ENCODE results near the gene UTP14C. TPM values are rescaled to one million over a fixed set of nuclear protein-coding genes. Genes with fewer than 3 reads are reported as not detected.

UTP14C gene
- total RNA-seq, 1 experiment from 2014 or later, result 14.6 TPM

DNA sequence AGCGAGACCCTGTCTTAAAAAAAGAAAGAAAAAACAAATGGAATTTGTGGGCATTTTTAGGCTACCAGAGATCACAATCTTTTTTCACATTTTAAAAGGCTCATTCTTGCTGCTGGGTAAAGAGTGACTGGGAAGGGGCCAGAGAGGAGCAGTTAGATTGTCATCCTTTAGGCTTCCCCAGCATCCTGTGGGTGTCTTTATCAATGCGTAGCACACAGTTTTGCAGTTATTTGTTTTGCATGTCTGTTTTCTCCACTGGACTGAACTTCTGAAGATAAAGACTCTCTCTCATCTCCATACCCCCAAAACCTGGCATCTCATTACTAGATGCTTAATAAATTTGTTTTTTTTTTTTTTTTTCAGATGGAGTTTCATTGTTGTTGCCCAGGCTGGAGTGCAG lies 2.1 kb upstream of the UTP14C start:
- DNase-seq (ENCODE audit: unreplicated experiment), result no peak
- no TSS peak for BruUV-seq (replicated peaks)
- Mint-ChIP-seq H3K27me3 (ENCODE audit: insufficient read depth, unreplicated experiment) (no peaks in the 10 kb centered on the region), H3K4me1 (ENCODE audit: insufficient read depth, unreplicated experiment) (peaks cover 23% of the 10 kb centered on the region), H3K4me3 (ENCODE audit: unreplicated experiment) (no peak overlapping the region), H3K9me3 (ENCODE audit: unreplicated experiment) (peaks cover 6% of the 10 kb centered on the region), H3K36me3 (ENCODE audit: insufficient read depth, unreplicated experiment) (peaks cover 72% of the 10 kb centered on the region), H3K27ac (ENCODE audit: low read depth, unreplicated experiment) (no peak overlapping the region)
- ChIA-PET POLR2A (interaction anchor here (0.8 kb wide), 1 partner anchor 10 kb away, joined by 3 read pairs; the partner anchor contains the start of gene ALG11), CTCF (no interaction called here)
- TF ChIP-seq, protein P1, sequence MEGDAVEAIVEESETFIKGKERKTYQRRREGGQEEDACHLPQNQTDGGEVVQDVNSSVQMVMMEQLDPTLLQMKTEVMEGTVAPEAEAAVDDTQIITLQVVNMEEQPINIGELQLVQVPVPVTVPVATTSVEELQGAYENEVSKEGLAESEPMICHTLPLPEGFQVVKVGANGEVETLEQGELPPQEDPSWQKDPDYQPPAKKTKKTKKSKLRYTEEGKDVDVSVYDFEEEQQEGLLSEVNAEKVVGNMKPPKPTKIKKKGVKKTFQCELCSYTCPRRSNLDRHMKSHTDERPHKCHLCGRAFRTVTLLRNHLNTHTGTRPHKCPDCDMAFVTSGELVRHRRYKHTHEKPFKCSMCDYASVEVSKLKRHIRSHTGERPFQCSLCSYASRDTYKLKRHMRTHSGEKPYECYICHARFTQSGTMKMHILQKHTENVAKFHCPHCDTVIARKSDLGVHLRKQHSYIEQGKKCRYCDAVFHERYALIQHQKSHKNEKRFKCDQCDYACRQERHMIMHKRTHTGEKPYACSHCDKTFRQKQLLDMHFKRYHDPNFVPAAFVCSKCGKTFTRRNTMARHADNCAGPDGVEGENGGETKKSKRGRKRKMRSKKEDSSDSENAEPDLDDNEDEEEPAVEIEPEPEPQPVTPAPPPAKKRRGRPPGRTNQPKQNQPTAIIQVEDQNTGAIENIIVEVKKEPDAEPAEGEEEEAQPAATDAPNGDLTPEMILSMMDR (IDR thresholded peaks at IDR 0.05; ENCODE audit: unreplicated experiment), result no peak
- intact Hi-C loops (cut with micrococcal nuclease), result no loop called here

DNA sequence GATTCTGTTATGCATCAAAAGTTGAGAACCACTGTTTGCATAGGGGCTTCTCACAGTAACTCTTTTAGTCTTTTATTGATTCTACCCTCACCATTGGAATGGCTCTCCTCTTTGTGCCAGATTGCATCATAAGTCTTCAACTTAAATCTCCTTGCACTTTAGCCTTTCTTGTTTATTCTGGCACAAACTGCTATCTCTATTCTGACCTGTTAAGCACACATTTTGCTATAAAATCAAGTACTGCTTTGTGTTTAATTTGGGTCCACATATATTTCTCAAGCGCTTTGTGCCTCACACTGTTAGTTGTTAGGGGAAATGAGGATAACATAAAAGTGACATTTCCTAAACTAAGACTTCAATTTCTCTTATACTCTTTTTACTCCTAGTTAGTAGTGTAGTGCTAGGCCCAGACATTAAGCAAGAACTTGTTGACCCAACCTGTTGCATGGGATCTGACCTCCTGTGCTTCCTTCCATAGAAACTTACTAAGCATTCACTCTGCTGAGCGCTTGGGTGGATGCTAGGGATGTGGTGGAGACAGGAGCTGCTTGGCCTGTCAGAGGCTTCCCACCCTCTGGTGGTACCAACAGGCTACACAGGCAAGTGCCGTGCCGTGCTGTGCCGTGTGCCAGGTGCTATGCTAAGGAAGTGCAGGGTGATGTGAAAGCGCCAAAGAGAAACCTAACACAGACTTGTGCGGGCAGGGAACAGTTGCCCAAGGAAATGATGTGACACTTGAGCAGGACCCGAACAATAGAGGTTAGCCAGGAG lies 1.2 kb downstream of the UTP14C start:
- CTCF ChIA-PET, result no interaction called here
- peaks cover 32% of the 10 kb centered on the region for H3K4me1 Mint-ChIP-seq (ENCODE audit: insufficient read depth, unreplicated experiment)
- intact Hi-C loops (cut with micrococcal nuclease), result no loop called here
- H3K4me3 Mint-ChIP-seq (ENCODE audit: unreplicated experiment), result no peak overlapping the region
- BruUV-seq (replicated peaks), result no TSS peak
- peaks cover 13% of the 10 kb centered on the region for H3K9me3 Mint-ChIP-seq (ENCODE audit: unreplicated experiment)
- H3K27me3 Mint-ChIP-seq (ENCODE audit: insufficient read depth, unreplicated experiment), result no peaks in the 10 kb centered on the region
- peaks cover 61% of the 10 kb centered on the region for H3K36me3 Mint-ChIP-seq (ENCODE audit: insufficient read depth, unreplicated experiment)
- POLR2A ChIA-PET, result interaction anchor here (2.9 kb wide), 1 partner anchor 13 kb away, joined by 12 read pairs; the partner anchor contains the start of gene ALG11
- no peak overlapping the region for H3K27ac Mint-ChIP-seq (ENCODE audit: low read depth, unreplicated experiment)
- TF ChIP-seq, protein P1 (IDR thresholded peaks at IDR 0.05; ENCODE audit: unreplicated experiment), result no peak
- no peak for DNase-seq (ENCODE audit: unreplicated experiment)

DNA sequence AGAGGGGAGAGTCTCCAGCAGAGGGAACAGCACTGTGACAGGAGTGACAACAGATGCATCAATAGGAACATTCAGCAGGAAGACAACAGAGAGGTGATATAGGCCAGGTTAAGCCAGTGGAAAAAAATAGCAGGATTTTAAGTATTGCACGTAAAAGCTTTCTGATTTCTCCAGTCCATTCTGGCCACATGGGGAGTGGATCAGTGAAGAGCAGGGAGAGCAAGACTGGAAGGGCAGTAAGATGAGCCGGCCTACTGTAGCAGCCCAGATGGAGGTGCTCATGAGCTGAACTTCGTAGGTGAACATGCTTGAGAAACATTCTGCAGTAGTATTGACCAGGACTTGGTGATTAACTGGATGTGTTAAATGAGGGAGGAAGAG lies 1.7 kb downstream of the UTP14C start:
- Mint-ChIP-seq H3K9me3 (ENCODE audit: unreplicated experiment) (peaks cover 13% of the 10 kb centered on the region), H3K36me3 (ENCODE audit: insufficient read depth, unreplicated experiment) (peaks cover 62% of the 10 kb centered on the region), H3K4me3 (ENCODE audit: unreplicated experiment) (no peak overlapping the region), H3K27ac (ENCODE audit: low read depth, unreplicated experiment) (peak overlapping the region; percentile 16), H3K4me1 (ENCODE audit: insufficient read depth, unreplicated experiment) (peaks cover 32% of the 10 kb centered on the region), H3K27me3 (ENCODE audit: insufficient read depth, unreplicated experiment) (no peaks in the 10 kb centered on the region)
- BruUV-seq (replicated peaks), result no TSS peak
- TF ChIP-seq, protein P1 (IDR thresholded peaks at IDR 0.05; ENCODE audit: unreplicated experiment), result no peak
- POLR2A ChIA-PET, result interaction anchor here (2.9 kb wide), 1 partner anchor 13 kb away, joined by 12 read pairs; the partner anchor contains the start of gene ALG11
- no peak for DNase-seq (ENCODE audit: unreplicated experiment)
- CTCF ChIA-PET, result no interaction called here
- intact Hi-C loops (cut with micrococcal nuclease), result no loop called here

DNA sequence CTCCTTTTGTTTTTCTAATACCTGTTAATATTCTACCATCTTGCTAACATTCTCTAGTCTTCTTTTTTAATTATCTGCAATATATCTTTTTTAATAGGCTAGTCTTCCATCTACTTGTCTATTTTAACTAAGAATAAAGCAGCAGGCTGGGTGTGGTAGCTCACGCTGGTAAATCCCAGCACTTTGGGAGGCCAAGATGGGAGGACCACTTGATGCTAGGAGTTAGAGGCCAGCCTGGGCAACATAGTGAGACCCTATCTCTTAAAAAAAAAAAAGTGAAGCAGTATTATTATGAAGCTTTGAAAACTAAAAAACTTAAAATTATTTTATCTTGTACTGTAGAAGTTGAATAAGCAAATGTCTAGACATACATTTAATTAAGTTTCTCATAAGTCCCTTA lies 3.3 kb downstream of the UTP14C start:
- no TSS peak for BruUV-seq (replicated peaks)
- POLR2A ChIA-PET, result interaction anchor here (1.0 to 2.9 kb wide), 2 partner anchors 15 to 29 kb away, joined by 3 to 12 read pairs; partner anchors contain the start of gene ALG11
- TF ChIP-seq, protein P1 (IDR thresholded peaks at IDR 0.05; ENCODE audit: unreplicated experiment), result no peak
- Mint-ChIP-seq H3K27me3 (ENCODE audit: insufficient read depth, unreplicated experiment) (no peaks in the 10 kb centered on the region), H3K36me3 (ENCODE audit: insufficient read depth, unreplicated experiment) (peaks cover 53% of the 10 kb centered on the region), H3K27ac (ENCODE audit: low read depth, unreplicated experiment) (no peak overlapping the region), H3K4me1 (ENCODE audit: insufficient read depth, unreplicated experiment) (peaks cover 32% of the 10 kb centered on the region), H3K4me3 (ENCODE audit: unreplicated experiment) (no peak overlapping the region), H3K9me3 (ENCODE audit: unreplicated experiment) (peaks cover 13% of the 10 kb centered on the region)
- DNase-seq (ENCODE audit: unreplicated experiment), result no peak
- CTCF ChIA-PET, result interaction anchor here (0.6 to 1.6 kb wide), 4 partner anchors 12 to 406 kb away, joined by 3 to 4 read pairs (median 4); no protein-coding TSS in a partner anchor
- intact Hi-C loops (cut with micrococcal nuclease), result no loop called here
